GM18507 (cell line): ENCODE results near the gene MRPS6.

ENCODE experiments used
- DNase-seq: peaks from one replicate; pipeline ENCODE4 v3.0.0; 2011; ENCODE audit warnings: low read depth; ENCODE audit not compliant: insufficient read length; ENCODE audit errors: extremely low spot score
- FAIRE-seq: peaks from 2 replicates; lab custom pipeline; 2011; peaks lifted over from hg19 to GRCh38; lab: Jason Lieb, UNC

The MRPS6 gene

DNA sequence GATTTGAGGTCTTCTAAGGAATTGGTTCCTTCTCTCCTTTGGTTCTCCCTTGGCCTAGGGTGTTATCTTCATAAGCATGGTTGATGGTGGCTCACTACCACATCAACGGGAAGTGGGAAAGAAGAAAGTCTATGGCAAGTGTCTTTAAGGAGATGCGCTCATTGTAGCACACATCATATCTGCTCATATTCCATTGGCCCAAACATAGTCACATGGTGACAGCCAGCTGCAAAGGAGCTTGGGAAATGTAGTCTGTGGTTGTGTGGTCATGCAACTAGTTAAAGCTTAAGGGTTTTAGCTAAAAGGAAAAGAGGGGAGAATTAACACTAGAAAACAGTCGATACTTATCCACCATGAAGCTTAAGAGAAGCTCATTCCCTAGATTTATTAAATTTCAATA lies 11.4 kb upstream of the MRPS6 start:
- FAIRE-seq (peak; percentile 45), DNase-seq (no peak)

DNA sequence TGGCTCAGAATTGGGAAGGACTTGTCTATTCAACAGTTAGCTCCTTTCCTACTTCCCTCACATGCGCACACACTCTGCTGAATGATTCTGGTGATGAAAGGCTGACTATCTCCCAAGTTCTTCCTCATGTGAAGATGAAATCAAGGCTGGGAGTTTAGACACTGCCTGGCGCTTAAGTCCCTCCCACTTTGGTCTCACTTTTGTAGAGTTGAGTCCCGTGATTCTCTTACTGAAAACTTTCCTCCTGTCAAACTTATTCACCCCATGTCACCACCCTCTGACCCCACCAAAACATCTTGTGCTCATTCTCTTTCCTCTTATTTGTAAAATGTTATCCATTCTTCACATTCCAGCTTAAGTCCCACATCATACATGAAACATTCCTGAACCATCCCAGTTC lies 8.4 kb upstream of the MRPS6 start:
- FAIRE-seq (no peak), DNase-seq (no peak)

DNA sequence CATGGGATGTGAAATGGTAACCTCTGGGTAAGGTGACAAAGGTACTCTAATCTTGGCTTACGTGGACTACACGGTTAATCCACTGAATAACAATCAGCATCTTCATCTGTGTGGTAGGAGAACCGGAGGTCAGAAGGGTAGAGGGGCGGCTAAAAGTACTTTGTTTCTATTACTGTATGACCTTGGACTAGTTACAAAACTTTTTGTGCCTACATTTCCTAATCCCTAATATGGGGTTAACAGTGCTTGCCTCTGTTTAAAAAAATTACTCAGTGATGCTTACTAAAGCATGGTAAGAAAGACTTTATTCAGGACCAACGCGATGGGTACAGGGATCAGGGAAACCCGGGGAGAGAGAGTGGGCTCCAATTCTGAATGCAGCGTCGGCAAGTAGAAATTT lies 1.7 kb upstream of the MRPS6 start:
- FAIRE-seq (no peak), DNase-seq (no peak)

DNA sequence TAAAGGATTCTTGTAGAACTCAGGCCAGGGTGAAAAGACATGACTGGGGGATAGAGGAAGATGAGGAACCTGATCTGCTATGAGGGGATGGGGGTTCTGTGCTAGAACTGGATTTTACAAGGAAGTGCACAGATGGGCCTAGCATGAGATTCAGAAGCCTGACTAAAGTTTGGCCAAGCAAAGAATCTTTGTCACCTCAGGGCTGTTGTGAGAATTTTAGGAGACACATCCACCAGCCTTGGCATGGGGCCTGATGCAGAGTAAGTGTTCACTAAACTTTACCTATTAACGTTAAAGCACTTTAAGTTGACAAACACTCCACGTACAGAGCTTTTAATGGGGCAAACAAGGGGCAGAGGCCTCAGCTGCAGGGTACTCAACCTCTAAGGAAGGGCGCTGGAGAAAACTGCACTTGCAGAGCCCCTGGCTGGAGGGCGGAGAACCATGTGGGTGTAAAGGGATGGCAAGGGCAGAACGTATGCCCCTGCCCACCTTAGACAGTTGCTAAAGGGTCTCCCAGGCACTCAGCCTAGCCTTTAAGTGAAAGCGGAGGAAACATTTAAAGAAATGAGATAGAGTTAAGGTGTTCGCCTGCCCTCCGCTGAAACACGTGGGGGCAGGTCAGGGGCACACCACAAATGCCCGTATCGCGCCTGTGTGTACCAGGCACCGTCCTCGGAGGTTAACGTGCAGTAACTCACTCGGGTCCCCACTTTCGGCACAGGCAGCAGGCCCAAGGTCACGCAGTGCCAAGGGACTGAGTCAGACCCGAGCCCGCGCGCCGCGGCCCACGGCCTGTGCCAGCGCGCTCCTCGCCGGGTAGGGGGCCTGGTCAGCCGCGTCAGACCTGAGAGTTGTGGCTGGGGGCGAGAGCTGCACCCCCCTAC lies 990 bp upstream of the MRPS6 start:
- DNase-seq (no peak), FAIRE-seq (no peak)

DNA sequence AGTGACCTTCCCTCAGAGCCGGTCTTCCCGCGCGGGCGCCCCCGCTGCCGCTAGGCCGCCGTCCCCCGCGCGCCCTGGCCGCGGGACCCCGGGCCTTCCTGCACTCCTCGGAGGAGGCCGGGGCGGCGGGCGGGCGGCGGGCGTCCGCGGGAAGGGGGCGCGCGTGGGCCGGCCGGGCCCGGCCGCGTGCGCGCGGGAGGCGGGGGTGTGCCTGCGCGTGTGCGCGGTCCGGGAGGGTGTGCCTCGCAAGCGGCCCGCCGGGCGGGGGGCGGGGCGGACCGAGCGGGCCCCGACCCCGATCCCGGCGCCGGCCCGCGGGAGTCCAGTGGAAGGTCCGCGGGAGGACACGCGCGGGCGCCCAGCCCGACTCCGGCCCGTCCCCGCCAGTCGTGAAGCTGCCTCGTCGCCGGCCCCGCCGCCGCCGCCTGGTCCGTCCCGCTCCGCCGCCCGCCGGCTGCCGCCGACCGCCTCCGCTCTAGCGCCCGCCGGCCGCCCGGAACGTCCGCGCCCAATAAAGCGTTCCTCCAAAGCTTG lies 438 bp downstream of the MRPS6 start:
- FAIRE-seq (no peak), DNase-seq (peak; percentile 15)

DNA sequence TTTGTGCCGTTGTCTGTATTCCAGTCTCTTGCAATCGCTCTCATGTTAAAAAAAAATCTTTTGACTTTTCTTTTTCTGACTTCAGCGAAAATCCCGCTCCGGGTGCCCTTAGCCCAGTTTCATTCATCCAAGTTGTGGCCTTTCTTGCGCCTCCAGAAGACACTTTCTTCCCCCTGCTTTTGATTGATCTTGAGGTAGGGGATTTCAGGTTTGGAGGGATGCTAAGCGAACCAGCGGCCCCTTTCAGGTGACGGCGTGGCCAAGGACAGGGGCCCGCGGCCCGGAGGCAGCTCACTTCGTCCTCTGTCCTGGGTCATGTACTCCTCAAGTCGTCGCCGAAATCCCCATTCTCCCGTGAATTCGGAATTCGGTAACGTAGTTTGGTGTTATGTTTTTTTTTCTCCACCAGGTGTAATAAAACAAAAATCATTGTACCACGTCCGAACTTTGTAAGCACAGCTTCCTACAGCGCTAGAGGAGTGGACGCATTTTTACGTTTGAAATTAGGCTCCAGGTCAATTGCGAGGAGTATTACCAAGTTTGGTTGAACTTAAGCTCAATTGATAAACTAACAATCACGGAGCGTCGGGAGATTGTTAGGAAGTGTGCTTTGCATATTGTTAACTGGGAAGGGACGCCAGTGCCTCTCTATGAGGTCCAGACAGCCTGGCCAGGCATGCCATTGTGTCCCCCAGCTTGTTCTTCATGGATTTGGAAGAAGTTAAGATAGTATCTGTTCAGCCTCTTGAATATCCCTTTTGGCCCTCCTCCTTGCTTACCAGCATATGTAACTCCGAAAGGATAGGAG lies 1.1 kb downstream of the MRPS6 start:
- no peak for DNase-seq
- peak; percentile 21 for FAIRE-seq

DNA sequence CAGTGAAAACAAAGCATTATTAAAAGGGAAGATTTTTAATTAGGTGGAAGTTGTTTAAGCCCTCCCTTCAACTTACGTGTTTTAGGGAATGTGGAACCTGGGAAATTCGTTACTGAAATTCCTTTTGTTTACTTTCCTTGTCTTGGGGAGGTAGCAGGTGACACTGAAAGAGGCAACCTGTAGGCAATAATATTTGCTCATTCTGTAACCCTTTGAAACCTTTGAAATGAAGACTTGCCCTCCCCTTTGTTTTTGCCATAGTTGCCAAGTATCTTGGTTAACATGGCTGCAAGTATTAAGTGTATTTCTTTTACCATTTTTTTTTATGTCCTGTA lies 1.7 kb downstream of the MRPS6 start:
- DNase-seq: no peak
- no peak for FAIRE-seq

DNA sequence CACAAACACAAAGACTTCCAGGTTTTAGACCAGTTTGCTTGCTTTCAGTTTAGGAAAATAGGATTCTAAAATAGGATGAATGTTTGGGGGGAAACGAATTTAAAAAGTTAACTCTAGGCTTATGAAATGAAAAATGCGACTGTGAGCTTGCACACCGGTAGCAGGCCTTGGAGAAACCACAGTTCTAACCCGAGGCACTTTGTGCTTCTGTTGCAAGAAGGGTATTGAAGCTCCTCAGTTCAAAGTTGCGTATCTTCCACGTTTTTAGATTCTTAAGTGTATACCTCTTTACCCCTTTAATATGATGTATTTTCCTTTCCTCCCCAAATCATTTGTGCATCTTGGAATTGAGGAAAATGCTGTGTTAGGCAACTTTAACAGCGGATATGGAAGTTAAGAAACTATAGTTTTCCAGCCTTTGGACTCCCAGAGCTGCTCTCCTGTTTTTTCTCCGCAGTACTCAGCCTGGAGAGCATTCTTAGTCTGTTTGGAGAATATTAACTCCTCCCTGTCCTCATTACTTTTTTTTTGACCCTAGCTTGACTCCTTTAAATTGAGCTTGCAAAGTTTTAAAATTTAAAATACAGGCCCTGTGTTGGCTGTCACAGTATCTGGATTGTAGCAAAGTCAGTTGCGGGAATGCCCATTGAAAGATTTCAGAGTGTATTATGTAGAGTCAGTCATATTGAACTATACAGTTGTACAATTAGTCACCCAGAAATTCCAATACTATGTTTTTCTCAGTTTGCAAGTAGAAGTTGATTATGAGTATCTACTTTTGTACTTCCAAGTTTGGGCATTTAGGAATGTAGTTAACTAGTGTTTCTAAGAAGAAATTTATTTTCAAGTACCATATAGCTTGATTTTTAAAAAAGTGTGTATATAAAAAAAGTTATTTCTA lies 2.6 kb downstream of the MRPS6 start:
- FAIRE-seq: peak; percentile 33
- no peak for DNase-seq

DNA sequence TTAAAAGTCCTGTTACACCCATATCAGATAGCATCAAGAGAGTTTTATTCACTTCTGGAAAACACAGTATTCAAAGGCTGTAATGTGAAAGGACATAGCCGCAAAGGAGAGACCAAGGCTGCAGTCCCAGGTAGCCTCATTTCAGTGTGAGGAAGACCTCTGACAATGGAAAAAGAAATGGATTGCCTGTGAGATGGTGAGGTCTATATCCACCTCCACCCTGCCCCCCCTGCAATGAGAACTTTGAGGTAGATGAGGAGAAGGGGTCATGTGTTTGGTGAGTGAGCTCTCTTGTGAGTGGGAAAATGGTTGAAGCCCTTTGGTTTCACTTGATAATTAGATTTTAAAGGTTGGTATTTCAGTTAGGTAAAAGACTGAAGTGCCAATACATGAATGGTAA lies 3.5 kb downstream of the MRPS6 start:
- DNase-seq (no peak), FAIRE-seq (no peak)

DNA sequence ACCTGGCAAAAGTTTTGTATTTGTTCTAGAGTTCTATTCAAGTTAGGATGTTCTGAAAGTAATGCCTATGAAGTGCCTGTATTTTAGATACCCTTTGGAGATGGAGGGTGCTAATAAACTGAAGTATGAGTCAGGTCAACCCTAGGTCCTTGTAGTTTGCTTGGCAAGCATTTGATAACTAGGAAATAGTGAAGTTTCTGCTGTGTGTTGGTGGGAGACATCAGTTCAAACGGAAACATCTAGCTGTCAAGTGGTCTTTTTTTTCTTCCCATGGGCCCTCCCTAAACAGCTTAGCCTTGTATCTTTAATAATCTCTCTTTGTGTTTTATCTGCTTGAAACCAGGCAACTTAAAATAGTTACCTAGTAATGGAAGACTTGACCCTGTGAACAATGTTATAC lies 4.5 kb downstream of the MRPS6 start:
- no peak for DNase-seq
- no peak for FAIRE-seq

DNA sequence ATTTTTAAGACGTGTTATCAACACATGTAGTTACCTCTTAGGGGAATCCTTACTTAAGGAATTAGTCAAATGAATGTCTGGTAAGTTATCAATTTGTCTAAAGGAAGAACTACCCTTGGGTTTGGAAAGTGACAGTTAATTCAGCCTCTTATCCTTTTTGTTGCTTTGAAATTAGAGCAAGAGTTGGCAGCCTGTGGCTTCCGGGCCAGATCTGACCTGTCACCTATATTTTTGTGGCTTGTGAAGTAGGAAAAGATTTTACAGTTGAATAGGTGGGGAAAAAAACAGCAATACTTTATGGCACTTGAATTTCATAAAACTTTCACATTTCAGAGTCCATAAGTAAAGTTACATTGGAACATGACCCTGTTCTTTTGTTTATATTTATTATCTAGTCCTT lies 5.5 kb downstream of the MRPS6 start:
- FAIRE-seq: no peak
- DNase-seq: no peak

DNA sequence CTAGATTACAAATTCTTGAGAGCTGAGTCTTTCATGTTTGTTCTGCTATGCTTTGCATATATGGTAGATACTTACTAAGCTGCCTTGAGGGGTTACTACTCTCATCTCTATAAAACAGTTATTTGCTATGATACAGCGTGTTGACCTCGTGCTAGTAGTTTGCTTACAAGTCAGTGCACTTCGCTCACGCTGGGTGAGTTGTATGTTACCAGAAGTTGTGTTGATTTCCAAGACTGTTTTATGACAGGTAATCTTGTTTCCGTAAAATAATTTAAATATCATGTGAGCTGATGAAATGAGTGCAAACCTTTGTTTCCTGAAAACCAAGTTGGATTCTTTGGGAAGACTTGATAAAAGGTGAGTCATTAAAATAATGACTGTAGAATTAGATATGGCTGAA lies 7.3 kb downstream of the MRPS6 start:
- DNase-seq (no peak), FAIRE-seq (no peak)

DNA sequence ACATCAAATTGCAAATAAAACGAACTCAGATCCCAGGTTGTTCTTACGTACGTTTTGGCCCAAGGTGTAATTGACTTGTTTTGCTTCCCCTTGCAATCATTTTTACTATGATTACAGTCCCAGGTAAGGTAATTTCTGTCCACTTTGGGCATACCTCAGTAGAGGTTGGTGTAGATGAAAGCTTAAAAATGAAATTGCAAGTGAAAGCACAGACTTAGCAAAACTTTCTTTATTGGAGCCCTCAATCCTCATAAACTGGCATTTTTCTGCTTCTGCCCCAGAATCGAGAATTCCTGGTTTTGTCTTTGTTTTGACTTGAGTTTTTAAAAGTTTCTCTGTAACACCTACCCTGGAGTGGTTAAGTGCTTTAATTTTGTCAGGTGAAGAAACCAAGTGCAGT lies 9.4 kb downstream of the MRPS6 start:
- no peak for DNase-seq
- no peak for FAIRE-seq

DNA sequence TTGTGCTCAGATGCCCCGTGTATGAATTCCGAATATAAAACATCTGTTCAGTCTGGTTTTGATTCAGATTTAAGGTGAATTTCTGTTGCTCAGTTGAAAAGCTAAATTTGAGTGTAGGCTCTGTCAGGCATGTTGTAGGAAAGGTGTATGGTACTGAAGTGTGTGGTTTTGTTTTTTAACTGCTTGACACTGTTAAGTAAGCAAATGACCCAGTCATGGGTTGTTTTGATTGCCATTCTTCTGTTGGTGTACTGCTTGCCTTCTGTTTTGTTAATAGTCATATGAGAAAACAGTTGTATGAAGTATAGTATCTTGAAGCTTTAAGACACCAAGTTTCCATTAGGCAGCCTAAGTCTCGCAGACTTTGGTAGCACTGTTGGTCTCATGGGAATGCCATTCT lies 10.0 kb downstream of the MRPS6 start:
- FAIRE-seq (no peak), DNase-seq (no peak)

DNA sequence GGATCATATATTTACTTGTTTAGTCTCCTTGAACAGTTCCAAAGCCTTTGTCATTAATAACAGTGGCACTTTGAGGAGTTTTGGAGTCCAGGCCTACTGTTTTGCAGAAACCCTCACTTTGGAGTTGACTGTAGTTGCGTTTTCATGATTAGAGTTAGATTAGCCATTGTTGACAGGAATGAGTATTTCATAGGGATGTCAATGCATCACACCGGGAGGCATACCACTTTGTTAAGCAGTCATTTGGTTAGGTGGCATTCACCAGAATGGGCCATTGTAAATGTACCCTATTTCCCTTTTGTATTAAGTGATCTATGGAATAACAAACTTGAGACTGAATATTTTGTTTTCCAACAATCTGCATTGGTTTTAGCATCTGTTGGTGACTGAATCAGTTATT lies 11.8 kb downstream of the MRPS6 start:
- DNase-seq (no peak), FAIRE-seq (no peak)

DNA sequence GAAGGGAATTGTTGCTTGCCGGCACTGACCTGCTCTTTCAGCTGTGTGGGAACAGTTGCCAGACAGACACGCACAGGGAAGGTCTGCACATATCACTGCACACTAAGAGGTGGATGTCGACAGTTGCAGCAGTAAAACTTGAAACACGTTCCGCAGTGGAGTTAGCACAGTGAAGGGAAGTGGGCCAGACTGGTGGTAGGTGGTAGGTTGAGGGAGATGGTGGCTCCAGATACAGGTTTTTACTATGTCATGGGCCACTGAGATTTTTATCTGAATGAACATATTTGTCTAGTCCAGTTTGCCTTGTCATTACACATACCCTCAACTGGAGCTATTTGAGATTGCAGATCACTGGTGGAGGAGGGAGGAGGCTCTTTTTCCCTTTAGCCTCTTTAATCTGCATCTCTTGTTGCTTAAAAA lies 13.5 kb downstream of the MRPS6 start:
- no peak for DNase-seq
- FAIRE-seq: no peak

DNA sequence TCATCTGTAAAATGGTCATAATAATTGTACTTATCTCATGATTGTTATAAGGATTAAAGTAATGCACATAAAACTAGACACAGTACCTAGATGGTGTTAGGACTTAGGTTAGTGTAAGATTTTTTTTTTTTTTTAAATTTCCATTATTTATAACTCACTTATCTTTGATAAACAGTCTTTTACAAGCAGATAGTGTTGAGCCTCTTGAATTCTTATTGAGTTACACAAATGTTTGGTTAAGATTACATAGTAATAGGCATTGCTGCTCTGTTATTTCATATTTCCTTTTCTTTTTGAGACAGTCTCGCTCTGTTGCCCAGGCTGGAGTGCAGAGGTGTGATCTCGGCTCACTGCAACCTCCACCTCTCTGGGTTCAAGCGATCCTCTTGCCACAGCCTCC lies 15.4 kb downstream of the MRPS6 start:
- no peak for DNase-seq
- no peak for FAIRE-seq

DNA sequence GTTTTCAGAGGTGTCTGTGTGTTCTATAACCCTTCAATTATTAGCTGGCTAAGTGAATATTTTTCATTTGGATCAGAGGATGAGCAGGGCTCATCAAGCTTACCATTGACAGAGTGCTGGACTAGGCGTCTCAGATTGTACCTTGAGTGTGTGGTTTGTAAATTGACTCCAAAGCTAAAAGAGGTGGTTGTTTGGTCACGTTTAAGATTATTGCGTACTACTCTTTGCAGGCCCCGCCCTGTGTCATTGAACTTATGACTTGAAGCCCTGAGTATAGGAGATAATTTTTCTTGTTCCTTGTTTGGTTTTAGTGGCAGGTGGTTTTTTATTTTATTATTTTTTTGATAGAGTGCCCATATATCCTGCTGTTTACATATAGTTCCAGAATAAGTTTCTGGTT lies 17.7 kb downstream of the MRPS6 start:
- DNase-seq (no peak), FAIRE-seq (no peak)

DNA sequence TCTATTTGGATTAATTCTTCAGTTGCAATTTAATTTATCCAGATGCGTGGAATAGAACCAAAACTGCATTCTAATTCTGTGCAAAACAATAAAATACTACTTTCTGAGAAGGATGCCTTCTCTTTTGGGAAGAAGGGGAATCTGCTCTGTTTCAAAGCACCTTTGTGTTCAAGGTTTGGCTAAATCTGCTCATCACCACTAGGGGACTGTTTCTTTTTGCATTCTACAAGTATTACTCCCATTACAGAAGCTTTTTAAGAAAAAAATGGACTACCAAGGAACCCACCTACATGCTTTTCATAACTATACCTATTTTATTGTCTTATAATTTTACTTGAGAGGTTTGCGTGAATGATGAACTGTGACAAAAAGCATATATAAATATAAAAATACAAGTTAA lies 18.2 kb downstream of the MRPS6 start:
- DNase-seq: no peak
- no peak for FAIRE-seq
